ENCODE data around the gene SYNPO2. TPM values are rescaled to one million over a fixed set of nuclear protein-coding genes. Genes with fewer than 3 reads are reported as not detected.

SYNPO2 gene
- total RNA-seq, 2 experiments from 2014 or later, result 0.12 to 0.19 TPM

- DNase-seq, result no peak
- H3K27ac Mint-ChIP-seq, result no peak overlapping the region
- H3K36me3 Mint-ChIP-seq, result no peaks in the 10 kb centered on the region
- no peaks in the 10 kb centered on the region for H3K27me3 Mint-ChIP-seq
- H3K4me3 Mint-ChIP-seq, result no peak overlapping the region
- ChIA-PET POLR2A (no interaction called here), CTCF (no interaction called here)
- no peaks in the 10 kb centered on the region for H3K4me1 Mint-ChIP-seq (ENCODE audit: low read depth)
- intact Hi-C loops (cut with micrococcal nuclease), result no loop called here
- H3K9me3 Mint-ChIP-seq, result no peaks in the 10 kb centered on the region
Observed at GRCh38 chr4:119105605-119106004, 217.0 kb downstream of the SYNPO2 start.

GRCh38 chr4:119106036-119107000, 217.7 kb downstream of the SYNPO2 start:
- H3K27me3 Mint-ChIP-seq, result no peaks in the 10 kb centered on the region
- no peaks in the 10 kb centered on the region for H3K36me3 Mint-ChIP-seq
- CTCF ChIA-PET, result no interaction called here
- H3K4me3 Mint-ChIP-seq, result no peak overlapping the region
- H3K9me3 Mint-ChIP-seq, result no peaks in the 10 kb centered on the region
- POLR2A ChIA-PET, result no interaction called here
- intact Hi-C loops (cut with micrococcal nuclease), result no loop called here
- no peak for DNase-seq
- no peak overlapping the region for H3K27ac Mint-ChIP-seq
- H3K4me1 Mint-ChIP-seq (ENCODE audit: low read depth), result no peaks in the 10 kb centered on the region

GRCh38 chr4:119110121-119110520, 221.5 kb downstream of the SYNPO2 start:
- no peak overlapping the region for H3K27ac Mint-ChIP-seq
- POLR2A ChIA-PET, result no interaction called here

More at GRCh38 chr4:119110121-119110520, 221.5 kb downstream of the SYNPO2 start:
- CTCF ChIA-PET, result no interaction called here
- Mint-ChIP-seq H3K27me3 (no peaks in the 10 kb centered on the region), H3K4me1 (ENCODE audit: low read depth) (peaks cover 4% of the 10 kb centered on the region), H3K9me3 (no peaks in the 10 kb centered on the region), H3K4me3 (no peak overlapping the region), H3K36me3 (no peaks in the 10 kb centered on the region)
- intact Hi-C loops (cut with micrococcal nuclease), result no loop called here
- DNase-seq, result no peak

Other genes starting within 250 kb of the SYNPO2 start
- gene METTL14, start 203.5 kb upstream of the SYNPO2 start, total RNA-seq, result 10 to 100 TPM; 39.8 to 48.3 TPM
- 10 to 100 TPM; 36.2 to 41.0 TPM for gene SEC24D, start 52.7 kb upstream of the SYNPO2 start, total RNA-seq
- gene MYOZ2, start 247.0 kb downstream of the SYNPO2 start, total RNA-seq, result not detected